Sigmoid colon (tissue), 7 donors: ENCODE data around the gene OSBP2. TPM values are rescaled to one million over a fixed set of nuclear protein-coding genes. Genes with fewer than 3 reads are reported as not detected.

Experiments used
- DNase-seq: peaks from one replicate; pipeline ENCODE4 v3.0.0-alpha.2; 2019
- H3K27ac ChIP-seq, 4 donors: fragments of 200-600 bp; sonication (generic); one replicate each; pipeline ENCODE4 v1.5.1; 2016 to 2019; ENCODE audit warnings: mild to moderate bottlenecking in 1 of 4
- H3K27me3 ChIP-seq, 3 donors: fragments of 200-600 bp; sonication (generic); one replicate each; pipeline ENCODE4 v1.5.1; 2019; ENCODE audit warnings: mild to moderate bottlenecking in 1 of 3
- H3K36me3 ChIP-seq, 4 donors: fragments of 200-600 bp; sonication (generic); one replicate each; pipeline ENCODE4 v1.5.1; 2016 to 2019
- H3K4me1 ChIP-seq, 4 donors: fragments of 200-600 bp; sonication (generic); one replicate each; pipeline ENCODE4 v1.5.1; 2017 to 2019
- H3K4me3 ChIP-seq, 4 donors: fragments of 200-600 bp; sonication (generic); one replicate each; pipeline ENCODE4 v1.5.1; 2017 to 2019; ENCODE audit warnings: mild to moderate bottlenecking in 2 of 4, moderate library complexity in 1 of 4
- H3K9me3 ChIP-seq, 4 donors: fragments of 200-600 bp in 3 of 4; sonication (generic) in 3 of 4; one replicate each; pipeline versions ENCODE4 v1.5.1 to v1.6.1; 2013 to 2019
- CTCF ChIP-seq, 4 experiments: fragments of 450-650 bp in 3 of 4; fragments of 200-600 bp in 1 of 4; IDR thresholded peaks; one replicate each; pipeline ENCODE4 v1.5.1; 2016 to 2019; ENCODE audit warnings: antibody characterized with exemption in 4 of 4, mild to moderate bottlenecking in 3 of 4, moderate library complexity in 2 of 4
- EP300 ChIP-seq, 4 donors: sonication (generic); formaldehyde crosslinking; IDR thresholded peaks; one replicate each; pipeline ENCODE4 v1.6.1; 2017; ENCODE audit warnings: antibody characterized with exemption in 4 of 4
- POLR2A ChIP-seq, 2 donors: fragments of 450-650 bp; IDR thresholded peaks; one replicate each; pipeline ENCODE4 v1.6.1; 2016; ENCODE audit warnings: antibody characterized with exemption in 2 of 2, mild to moderate bottlenecking in 2 of 2, moderate library complexity in 2 of 2
- POLR2AphosphoS5 ChIP-seq, 4 donors: sonication (generic); formaldehyde crosslinking; IDR thresholded peaks; one replicate each; pipeline ENCODE4 v1.6.1; 2017; ENCODE audit warnings: antibody characterized with exemption in 4 of 4
- WGBS, 2 donors: extraction: QIAGEN DNeasy Blood & Tissue Kit; methylation state at CpG; one replicate each; pipeline ENCODE4 v1.1.7; 2013; 5-methylcytosine and 5-hydroxymethylcytosine counted together
- intact Hi-C: fragments of 100-400 bp; cut with DNase I; formaldehyde crosslinking; loops from one replicate; pipeline ENCODE4 v1.15.1; 2023
- polyA plus RNA-seq, 3 donors: library from polyadenylated mRNA; stranded (reverse); fragments of 200-250 nt; gene quantifications; one replicate each; pipeline ENCODE4 v1.2.3, GENCODE V29; 2013
- total RNA-seq, 4 donors: library from RNA; depleted of rRNA; stranded (reverse); fragments of >200 nt; gene quantifications; one replicate each; pipeline ENCODE4 v1.1.0, GENCODE V29; 2016
- donor health status: healthy with polysubstance abuse.
- donor health status: Bipolar disorder and iron deficiency.
- donor health status: healthy.

Gene OSBP2
- total and polyA plus RNA-seq, 7 donors, result 1.2 to 3.0 (median 1.6) TPM

- DNase-seq, result no peak
- Histone ChIP-seq H3K27me3 (no peaks in the 10 kb centered on the region), H3K36me3 (no peaks in the 10 kb centered on the region), H3K9me3 (no peaks in the 10 kb centered on the region), H3K27ac (no peak overlapping the region), H3K4me1 (no peaks in the 10 kb centered on the region), H3K4me3 (no peak overlapping the region)
- intact Hi-C loops, result no loop called here
- no peak for TF ChIP-seq EP300 (IDR thresholded peaks at IDR 0.05)
- no peak for TF ChIP-seq POLR2A (IDR thresholded peaks at IDR 0.05)
- no peak for TF ChIP-seq CTCF (IDR thresholded peaks at IDR 0.05)
- TF ChIP-seq POLR2AphosphoS5 (IDR thresholded peaks at IDR 0.05), result no peak
- 72 to 74% methylated on average over 6 of the region's 6 CpGs for WGBS, 2 donors
These were observed 142.9 kb downstream of the OSBP2 start for GRCh38 chr22:30837531-30837930.

GRCh38 chr22:30838111-30838510 lies 143.4 kb downstream of the OSBP2 start:
- Histone ChIP-seq H3K9me3 (no peaks in the 10 kb centered on the region), H3K4me1 (no peaks in the 10 kb centered on the region), H3K27me3 (no peaks in the 10 kb centered on the region), H3K4me3 (no peak overlapping the region), H3K27ac (no peak overlapping the region), H3K36me3 (no peaks in the 10 kb centered on the region)
- 87 to 88% methylated on average over 3 of the region's 3 CpGs for WGBS, 2 donors
- intact Hi-C loops, result no loop called here
- TF ChIP-seq CTCF (IDR thresholded peaks at IDR 0.05) (no peak), POLR2AphosphoS5 (IDR thresholded peaks at IDR 0.05) (no peak), EP300 (IDR thresholded peaks at IDR 0.05) (no peak), POLR2A (IDR thresholded peaks at IDR 0.05) (no peak)
- no peak for DNase-seq

- Histone ChIP-seq H3K9me3 (no peaks in the 10 kb centered on the region), H3K27me3 (no peaks in the 10 kb centered on the region), H3K4me1 (no peaks in the 10 kb centered on the region), H3K36me3 (no peaks in the 10 kb centered on the region), H3K4me3 (no peak overlapping the region), H3K27ac (no peak overlapping the region)
- intact Hi-C loops, result no loop called here
- DNase-seq, result no peak
- TF ChIP-seq POLR2AphosphoS5 (IDR thresholded peaks at IDR 0.05) (no peak), POLR2A (IDR thresholded peaks at IDR 0.05) (no peak), EP300 (IDR thresholded peaks at IDR 0.05) (no peak), CTCF (IDR thresholded peaks at IDR 0.05) (no peak)
- 85 to 94% methylated on average over 5 of the region's 5 CpGs for WGBS, 2 donors
These were observed 146.6 kb downstream of the OSBP2 start for GRCh38 chr22:30841273-30841672.

- DNase-seq, result no peak
- no peaks in the 10 kb centered on the region for H3K36me3 ChIP-seq
- intact Hi-C loops, result no loop called here
These were observed 148.6 kb downstream of the OSBP2 start for GRCh38 chr22:30843245-30843644.

More at GRCh38 chr22:30843245-30843644, 148.6 kb downstream of the OSBP2 start:
- H3K4me1 ChIP-seq, result no peaks in the 10 kb centered on the region
- TF ChIP-seq EP300 (IDR thresholded peaks at IDR 0.05), result no peak
- TF ChIP-seq POLR2A (IDR thresholded peaks at IDR 0.05), result no peak
- TF ChIP-seq CTCF (IDR thresholded peaks at IDR 0.05), result no peak
- TF ChIP-seq POLR2AphosphoS5 (IDR thresholded peaks at IDR 0.05), result no peak
- no peak overlapping the region for H3K27ac ChIP-seq
- 80 to 88% methylated on average over 4 of the region's 4 CpGs for WGBS, 2 donors
- H3K9me3 ChIP-seq, result peaks cover 0 to 4% (median 0%) of the 10 kb centered on the region in 4 donors
- H3K27me3 ChIP-seq, result no peaks in the 10 kb centered on the region
- H3K4me3 ChIP-seq, result no peak overlapping the region
